ENCODE results near the gene DHRS3. TPM values are rescaled to one million over a fixed set of nuclear protein-coding genes. Genes with fewer than 3 reads are reported as not detected.

The DHRS3 gene
- total and polyA plus RNA-seq, 2 donors (not counting 3 experiments of a cell fraction or from before 2014, with no cell fraction given), result 54.3 to 75.2 TPM

DNA sequence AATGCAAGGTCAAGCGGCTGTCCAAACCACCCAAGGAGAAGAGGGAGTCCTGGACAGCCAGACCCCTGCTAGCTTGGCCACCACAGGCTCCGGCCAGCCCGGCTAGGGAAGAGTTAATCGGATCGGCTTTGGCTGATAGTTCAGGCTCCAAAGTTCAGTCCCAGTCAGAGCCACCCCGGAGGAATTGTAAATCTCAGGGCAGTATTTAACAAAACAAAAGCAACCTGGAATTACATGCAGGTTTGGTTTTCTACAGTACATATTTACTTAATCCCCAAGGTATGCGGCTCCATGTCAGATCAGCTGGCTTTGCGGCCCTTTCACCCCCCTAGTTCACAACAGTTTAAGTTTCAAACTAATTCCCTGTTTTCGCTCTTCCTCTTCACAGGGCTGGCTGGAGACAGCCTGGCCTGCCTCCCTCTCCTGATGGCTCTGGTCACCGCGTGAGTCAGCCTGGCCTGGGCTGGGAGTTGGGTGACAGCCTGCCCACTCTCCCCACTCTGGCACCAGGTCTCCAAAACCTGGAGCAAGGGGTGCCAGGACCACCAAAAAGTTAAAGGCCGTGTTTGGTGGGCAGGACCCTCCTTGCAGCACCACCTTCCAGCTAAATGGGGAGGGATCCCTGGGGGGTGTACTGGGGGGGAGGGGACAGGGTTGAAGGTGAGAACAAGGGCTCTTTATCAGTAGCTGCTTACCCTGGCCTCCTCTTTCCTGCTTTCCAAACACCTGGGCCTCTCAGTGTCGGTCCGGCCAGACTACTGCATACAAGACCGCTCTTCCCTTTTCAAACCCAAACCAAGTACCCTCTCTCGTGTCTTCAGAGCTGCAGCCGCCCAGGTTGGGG lies 1.9 kb downstream of the DHRS3 start:
- H3K4me1 ChIP-seq (ENCODE audit: control insufficient read depth, extremely low read depth, insufficient read depth, low read length), result peaks cover 30% of the 10 kb centered on the region
- H3K79me2 ChIP-seq (ENCODE audit: control insufficient read depth, insufficient read depth, low read length), result peaks cover 11% of the 10 kb centered on the region
- TF ChIP-seq GATA2 (IDR thresholded peaks at IDR 0.05; ENCODE audit: insufficient read depth, insufficient read length, low read depth, low read length) (no peak), MYC (IDR thresholded peaks at IDR 0.05; ENCODE audit: low read depth, low read length) (no peak), POLR2AphosphoS5 (IDR thresholded peaks at IDR 0.05; ENCODE audit: insufficient read depth, low read depth, low read length) (peak; percentile 7), JUN (IDR thresholded peaks at IDR 0.05; ENCODE audit: borderline replicate concordance, insufficient read depth, insufficient read length, low read depth) (peak; percentile 4)
- no peaks in the 10 kb centered on the region for H3K27me3 ChIP-seq (ENCODE audit: control insufficient read depth in 2 of 2, insufficient read depth in 2 of 2, low read length in 2 of 2)
- H2AFZ ChIP-seq (ENCODE audit: low read depth, low read length), result peak overlapping the region; percentile 19
- peaks cover 3 to 5% of the 10 kb centered on the region in 2 experiments for H3K36me3 ChIP-seq (ENCODE audit: control insufficient read depth in 2 of 2, extremely low read depth in 1 of 2, insufficient read depth in 2 of 2, low read length in 2 of 2)
- H4K20me1 ChIP-seq (replicated peaks; ENCODE audit: control insufficient read depth, extremely low read depth, insufficient read depth, low read length), result no peaks in the 10 kb centered on the region
- no peaks in the 10 kb centered on the region for H3K9me1 ChIP-seq (replicated peaks; ENCODE audit: control insufficient read depth, extremely low read depth, insufficient read depth, low read length)
- CTCF ChIA-PET, result interaction anchor here (0.8 to 9.2 kb wide), 11 partner anchors 13 to 303 kb away, joined by 3 to 131 read pairs (median 7); no protein-coding TSS in a partner anchor
- DNase-seq (ENCODE audit: low read depth, low spot score), result peak; percentile 65
- no peaks in the 10 kb centered on the region for H3K9me3 ChIP-seq (replicated peaks; ENCODE audit: control insufficient read depth, insufficient read depth, low read length)
- POLR2A ChIA-PET, result interaction anchor here (0.6 to 2.8 kb wide), 6 partner anchors 12 to 282 kb away, joined by 3 to 21 read pairs (median 4); no protein-coding TSS in a partner anchor
- no TSS peak for BruUV-seq (replicated peaks)
- H3K9ac ChIP-seq (replicated peaks; ENCODE audit: extremely low read depth, insufficient read depth, low read length), result peak overlapping the region; percentile 92
- H3K4me3 ChIP-seq (replicated peaks in 1 of 3; ENCODE audit: insufficient read depth in 1 of 3, low read depth in 1 of 3, low read length in 3 of 3), result peak overlapping the region; percentile 76 to 81 (median 78)
- FAIRE-seq, result peak; percentile 69
- H3K4me2 ChIP-seq (ENCODE audit: insufficient read depth, low read length), result peak overlapping the region; percentile 73
- dilution Hi-C loops (cut with MboI; ENCODE audit: extremely low pct_ligation_motif_present, low sequenced_read_pairs), result no loop called here
- intact Hi-C loops (cut with micrococcal nuclease), result no loop called here
- H3K27ac ChIP-seq (ENCODE audit: insufficient read depth, low read depth, low read length), result peak overlapping the region; percentile 73
